CD4-positive, alpha-beta memory T cell (primary cell): Measurements from ENCODE around the gene HGD. TPM values are rescaled to one million over a fixed set of nuclear protein-coding genes. Genes with fewer than 3 reads are reported as not detected.
A peak's percentile ranks its signal among the peaks of the same experiment; 100 is the strongest.

Source experiments
- CTCF ChIA-PET: fragments of 350-600 bp; sonication (Branson Sonifier 250); formaldehyde crosslinking; loops from one replicate; lab custom pipeline; 2021; ENCODE audit warnings: inconsistent platforms; ENCODE audit not compliant: partially characterized antibody; lab: Charles Lee
- POLR2A ChIA-PET: fragments of 350-600 bp; sonication (Branson Sonifier 250); formaldehyde crosslinking; loops from one replicate; lab custom pipeline; 2021; ENCODE audit not compliant: partially characterized antibody; lab: Charles Lee
- DNase-seq, 5 donors: peaks; one replicate each; pipeline versions ENCODE4 v3.0.0 to v3.0.0-alpha.2; 2020 to 2022; ENCODE audit warnings: mixed read lengths in 1 of 5
- H3K27ac ChIP-seq: one replicate; pipeline ENCODE4 v1.7.0; 2013; ENCODE audit warnings: low read depth, low read length
- H3K27me3 ChIP-seq: 2 replicates; pipeline ENCODE4 v1.7.0; 2013; ENCODE audit warnings: mild to moderate bottlenecking, low read length, moderate library complexity; ENCODE audit not compliant: insufficient read depth
- H3K36me3 ChIP-seq: 2 replicates; pipeline ENCODE4 v1.7.0; 2013; ENCODE audit warnings: mild to moderate bottlenecking, low read length, moderate library complexity; ENCODE audit not compliant: insufficient read depth
- H3K4me1 ChIP-seq: 2 replicates; pipeline ENCODE4 v1.7.0; 2013; ENCODE audit warnings: mild to moderate bottlenecking, low read length, moderate library complexity; ENCODE audit not compliant: insufficient read depth
- H3K4me3 ChIP-seq, 2 donors: one replicate each; pipeline ENCODE4 v1.7.0; 2013; ENCODE audit warnings: low read length in 2 of 2, mild to moderate bottlenecking in 1 of 2
- H3K9me3 ChIP-seq, 2 donors: one replicate each; pipeline ENCODE4 v1.7.0; 2013; ENCODE audit warnings: low read length in 2 of 2, control low read depth in 1 of 2; ENCODE audit not compliant: control insufficient read depth in 1 of 2
- H3K27ac Mint-ChIP-seq, 7 donors: one replicate each; pipeline ENCODE4 v1.8.0; 2020 to 2021; ENCODE audit warnings: mixed read lengths in 7 of 7, mild to moderate bottlenecking in 6 of 7, inconsistent platforms in 3 of 7, moderate library complexity in 3 of 7
- H3K27me3 Mint-ChIP-seq, 2 donors: one replicate each; pipeline ENCODE4 v1.8.0; 2020 to 2021; ENCODE audit warnings: mixed read lengths in 2 of 2
- H3K36me3 Mint-ChIP-seq, 2 donors: one replicate each; pipeline ENCODE4 v1.8.0; 2020 to 2021; ENCODE audit warnings: mixed read lengths in 2 of 2, inconsistent platforms in 1 of 2, mild to moderate bottlenecking in 1 of 2
- H3K4me1 Mint-ChIP-seq, 4 donors: one replicate each; pipeline ENCODE4 v1.8.0; 2020 to 2021; ENCODE audit warnings: mixed read lengths in 4 of 4, mild to moderate bottlenecking in 1 of 4
- H3K4me3 Mint-ChIP-seq, 8 donors: one replicate each; pipeline ENCODE4 v1.8.0; 2020 to 2021; ENCODE audit warnings: mixed read lengths in 8 of 8, mild to moderate bottlenecking in 7 of 8, moderate library complexity in 6 of 8, inconsistent platforms in 3 of 8
- H3K9me3 Mint-ChIP-seq, 8 donors: one replicate each; pipeline ENCODE4 v1.8.0; 2020 to 2021; ENCODE audit warnings: mixed read lengths in 8 of 8, mild to moderate bottlenecking in 5 of 8, inconsistent platforms in 3 of 8, moderate library complexity in 1 of 8
- intact Hi-C: fragments of 100-400 bp; cut with micrococcal nuclease; formaldehyde crosslinking; loops from one replicate; pipeline ENCODE4 v1.15.1; 2023
- polyA plus RNA-seq, 2 donors: library from polyadenylated mRNA; unstranded; fragments of 300-500 nt; fragmentation: Illumina TruSeq; gene quantifications; one replicate each; pipeline ENCODE4 v1.2.3, GENCODE V29; 2021
- total RNA-seq, 2 experiments: library from RNA; stranded (reverse); gene quantifications; one replicate each; pipeline ENCODE4 v1.2.3, GENCODE V29; 2021

HGD gene
- total and polyA plus RNA-seq, 4 experiments from 2014 or later = 2.6 to 3.0 TPM; not detected in 2

GRCh38 chr3:120649830-120650233, 32.2 kb downstream of the HGD start:
- intact Hi-C loops = no loop called here
- ChIA-PET POLR2A (no interaction called here), CTCF (interaction anchor here (1.0 kb wide), 1 partner anchor 12 kb away, joined by 3 read pairs; no protein-coding TSS in a partner anchor)
- Histone ChIP-seq H3K27me3 (no peaks in the 10 kb centered on the region), H3K4me1 (no peaks in the 10 kb centered on the region), H3K9me3 (no peaks in the 10 kb centered on the region), H3K36me3 (no peaks in the 10 kb centered on the region), H3K4me3 (no peak overlapping the region), H3K27ac (no peak overlapping the region)
- Mint-ChIP-seq H3K4me3 (no peak overlapping the region), H3K9me3 (peaks cover 0 to 2% (median 0%) of the 10 kb centered on the region in 8 donors), H3K27ac (no peak overlapping the region), H3K36me3 (peaks cover 0 to 7% of the 10 kb centered on the region in 2 donors), H3K4me1 (no peaks in the 10 kb centered on the region), H3K27me3 (no peaks in the 10 kb centered on the region)
- no peak for DNase-seq

- no peak overlapping the region for H3K27ac ChIP-seq
- H3K9me3 ChIP-seq = no peaks in the 10 kb centered on the region
- H3K27me3 Mint-ChIP-seq = no peaks in the 10 kb centered on the region
- H3K4me1 ChIP-seq = no peaks in the 10 kb centered on the region
- intact Hi-C loops = no loop called here
- no peak overlapping the region for H3K4me3 ChIP-seq
- POLR2A ChIA-PET = interaction anchor here (1.1 kb wide), 1 partner anchor 94 kb away, joined by 3 read pairs; the partner anchor contains the start of genes GTF2E1 and RABL3
- no peaks in the 10 kb centered on the region for H3K36me3 ChIP-seq
- no peak overlapping the region for H3K4me3 Mint-ChIP-seq
- no peak for DNase-seq
- H3K27me3 ChIP-seq = no peaks in the 10 kb centered on the region
- peaks cover 0 to 3% (median 0%) of the 10 kb centered on the region in 8 donors for H3K9me3 Mint-ChIP-seq
- CTCF ChIA-PET = no interaction called here
- peak overlapping the region in 1 of 7 donors; percentile 14 for H3K27ac Mint-ChIP-seq
- peaks cover 0 to 7% of the 10 kb centered on the region in 2 donors for H3K36me3 Mint-ChIP-seq
- no peaks in the 10 kb centered on the region for H3K4me1 Mint-ChIP-seq
Measured at GRCh38 chr3:120648290-120648689, 33.7 kb downstream of the HGD start.

- H3K27ac Mint-ChIP-seq = no peak overlapping the region
- H3K27me3 Mint-ChIP-seq = no peaks in the 10 kb centered on the region
- no peak for DNase-seq
- no peaks in the 10 kb centered on the region for H3K4me1 ChIP-seq
- no peaks in the 10 kb centered on the region for H3K9me3 ChIP-seq
- peaks cover 0 to 3% (median 0%) of the 10 kb centered on the region in 8 donors for H3K9me3 Mint-ChIP-seq
- ChIA-PET POLR2A (no interaction called here), CTCF (interaction anchor here (1.3 kb wide), 1 partner anchor 13 kb away, joined by 3 read pairs; no protein-coding TSS in a partner anchor)
- H3K36me3 Mint-ChIP-seq = peaks cover 0 to 7% of the 10 kb centered on the region in 2 donors
- no peaks in the 10 kb centered on the region for H3K27me3 ChIP-seq
- no peaks in the 10 kb centered on the region for H3K36me3 ChIP-seq
- H3K4me3 ChIP-seq = no peak overlapping the region
- intact Hi-C loops = no loop called here
- no peak overlapping the region for H3K4me3 Mint-ChIP-seq
- H3K27ac ChIP-seq = no peak overlapping the region
- H3K4me1 Mint-ChIP-seq = no peaks in the 10 kb centered on the region
Measured at GRCh38 chr3:120646771-120647432, 35.1 kb downstream of the HGD start.

GRCh38 chr3:120645083-120645845, 36.8 kb downstream of the HGD start:
- POLR2A ChIA-PET = no interaction called here
- no peaks in the 10 kb centered on the region for H3K27me3 Mint-ChIP-seq
- H3K9me3 Mint-ChIP-seq = peaks cover 0 to 3% (median 0%) of the 10 kb centered on the region in 8 donors
- no peaks in the 10 kb centered on the region for H3K9me3 ChIP-seq
- H3K36me3 Mint-ChIP-seq = peaks cover 0 to 7% of the 10 kb centered on the region in 2 donors
- peaks cover 2 to 7% (median 3%) of the 10 kb centered on the region in 4 donors for H3K4me1 Mint-ChIP-seq
- intact Hi-C loops = no loop called here
- no peak overlapping the region for H3K4me3 ChIP-seq
- no peaks in the 10 kb centered on the region for H3K36me3 ChIP-seq
- CTCF ChIA-PET = interaction anchor here (1.3 kb wide), 1 partner anchor 11 kb away, joined by 3 read pairs; no protein-coding TSS in a partner anchor
- no peak overlapping the region for H3K4me3 Mint-ChIP-seq
- no peaks in the 10 kb centered on the region for H3K4me1 ChIP-seq
- no peaks in the 10 kb centered on the region for H3K27me3 ChIP-seq
- peak overlapping the region in 1 of 7 donors; percentile 7 for H3K27ac Mint-ChIP-seq
- DNase-seq = no peak
- no peak overlapping the region for H3K27ac ChIP-seq

- H3K4me3 ChIP-seq = no peak overlapping the region
- Mint-ChIP-seq H3K9me3 (peaks cover 0 to 7% (median 0%) of the 10 kb centered on the region in 8 donors), H3K27me3 (no peaks in the 10 kb centered on the region), H3K4me1 (peaks cover 6 to 17% (median 11%) of the 10 kb centered on the region in 4 donors), H3K36me3 (peaks cover 0 to 15% of the 10 kb centered on the region in 2 donors), H3K27ac (no peak overlapping the region), H3K4me3 (no peak overlapping the region)
- H3K27me3 ChIP-seq = no peaks in the 10 kb centered on the region
- intact Hi-C loops = no loop called here
- H3K27ac ChIP-seq = no peak overlapping the region
- no peaks in the 10 kb centered on the region for H3K9me3 ChIP-seq
- CTCF ChIA-PET = interaction anchor here (1.6 kb wide), 1 partner anchor 9 kb away, joined by 3 read pairs; no protein-coding TSS in a partner anchor
- H3K36me3 ChIP-seq = no peaks in the 10 kb centered on the region
- POLR2A ChIA-PET = no interaction called here
- no peaks in the 10 kb centered on the region for H3K4me1 ChIP-seq
- no peak for DNase-seq
Measured at GRCh38 chr3:120642368-120642948, 39.6 kb downstream of the HGD start.

- POLR2A ChIA-PET = interaction anchor here (0.5 kb wide), 1 partner anchor 74 kb away, joined by 3 read pairs; no protein-coding TSS in a partner anchor
- no peak for DNase-seq
- H3K27me3 ChIP-seq = no peaks in the 10 kb centered on the region
- no peaks in the 10 kb centered on the region for H3K36me3 ChIP-seq
- intact Hi-C loops = no loop called here
- H3K4me3 ChIP-seq = no peak overlapping the region
- Mint-ChIP-seq H3K4me3 (no peak overlapping the region), H3K4me1 (peaks cover 6 to 17% (median 11%) of the 10 kb centered on the region in 4 donors), H3K36me3 (peaks cover 0 to 15% of the 10 kb centered on the region in 2 donors), H3K27me3 (no peaks in the 10 kb centered on the region), H3K9me3 (peaks cover 0 to 7% (median 0%) of the 10 kb centered on the region in 8 donors), H3K27ac (peak overlapping the region in 1 of 7 donors; percentile 69)
- H3K4me1 ChIP-seq = no peaks in the 10 kb centered on the region
- no peaks in the 10 kb centered on the region for H3K9me3 ChIP-seq
- CTCF ChIA-PET = interaction anchor here (0.6 to 1.6 kb wide), 2 partner anchors 8 to 151 kb away, joined by 3 read pairs; no protein-coding TSS in a partner anchor
- no peak overlapping the region for H3K27ac ChIP-seq
Measured at GRCh38 chr3:120641696-120642246, 40.3 kb downstream of the HGD start.
